GM18508 (cell line): ENCODE measurements around the gene KCNN3.
"Not testable (repeated sequence)": the region's sequence is repeated elsewhere in the genome, so short reads cannot be mapped to it uniquely, and the experiment has no call there.

Experiments used
- ATAC-seq: cut with Tn5 transposase; IDR thresholded peaks from one replicate; pipeline ENCODE4 v1.9.1; 2021; ENCODE audit warnings: moderate number of reproducible peaks; ENCODE audit not compliant: insufficient read depth, unreplicated experiment

KCNN3 gene

GRCh38 chr1:154683820-154684219 is 186.3 kb downstream of the KCNN3 start:
- ATAC-seq = no peak

GRCh38 chr1:154682254-154682653 is 187.8 kb downstream of the KCNN3 start:
- no peak for ATAC-seq

- not testable (repeated sequence) for ATAC-seq
Measured at GRCh38 chr1:154677844-154678243, 192.2 kb downstream of the KCNN3 start.

GRCh38 chr1:154676847-154677246 is 193.2 kb downstream of the KCNN3 start:
- not testable (repeated sequence) for ATAC-seq

- not testable (repeated sequence) for ATAC-seq
Measured at GRCh38 chr1:154674456-154674855, 195.6 kb downstream of the KCNN3 start.

- ATAC-seq = not testable (repeated sequence)
Measured at GRCh38 chr1:154672245-154672644, 197.8 kb downstream of the KCNN3 start.

GRCh38 chr1:154671412-154671811 is 198.7 kb downstream of the KCNN3 start:
- not testable (repeated sequence) for ATAC-seq

- not testable (repeated sequence) for ATAC-seq
Measured at GRCh38 chr1:154670310-154671270, 199.5 kb downstream of the KCNN3 start.

GRCh38 chr1:154669464-154670282 is 200.4 kb downstream of the KCNN3 start:
- no peak for ATAC-seq

- ATAC-seq = no peak
Measured at GRCh38 chr1:154666051-154666790, 203.9 kb downstream of the KCNN3 start.

- no peak for ATAC-seq
Measured at GRCh38 chr1:154664331-154665002, 205.6 kb downstream of the KCNN3 start.

- no peak for ATAC-seq
Measured at GRCh38 chr1:154663471-154664060, 206.5 kb downstream of the KCNN3 start.

- ATAC-seq = no peak
Measured at GRCh38 chr1:154661110-154661509, 209.0 kb downstream of the KCNN3 start.

GRCh38 chr1:154659823-154660592 is 210.1 kb downstream of the KCNN3 start:
- ATAC-seq = no peak

- ATAC-seq = no peak
Measured at GRCh38 chr1:154657556-154657955, 212.5 kb downstream of the KCNN3 start.

GRCh38 chr1:154652893-154653292 is 217.2 kb downstream of the KCNN3 start:
- no peak for ATAC-seq
